Head of caudate nucleus (tissue), 42 donors: ENCODE data around the gene SBK1.

ENCODE experiments used
- DNase-seq, 42 donors: peaks; one replicate each; pipeline versions ENCODE4 v3.0.0 to v3.0.0-alpha.2; 2020 to 2021; ENCODE audit warnings: mixed read lengths in 7 of 42
- intact Hi-C: fragments of 100-400 bp; cut with DNase I; formaldehyde crosslinking; loops from one replicate; pipeline ENCODE4 v1.15.0; 2022

Gene SBK1

GRCh38 chr16:28301154-28301553 is 8.8 kb downstream of the SBK1 start:
- intact Hi-C loops, result no loop called here
- no peak for DNase-seq

- no peak for DNase-seq
- intact Hi-C loops, result no loop called here
These were observed 9.3 kb downstream of the SBK1 start for GRCh38 chr16:28301620-28302019.

- DNase-seq, result no peak
These were observed 10.8 kb downstream of the SBK1 start for GRCh38 chr16:28303132-28303531.

GRCh38 chr16:28304214-28304613 is 11.9 kb downstream of the SBK1 start:
- intact Hi-C loops, result no loop called here
- peak in 1 of 42 donors; percentile 20 for DNase-seq

More at GRCh38 chr16:28303132-28303531, 10.8 kb downstream of the SBK1 start:
- intact Hi-C loops, result no loop called here

- DNase-seq, result no peak
- intact Hi-C loops, result no loop called here
These were observed 15.6 kb downstream of the SBK1 start for GRCh38 chr16:28307936-28308335.

GRCh38 chr16:28308794-28309584 is 16.7 kb downstream of the SBK1 start:
- no peak for DNase-seq
- intact Hi-C loops, result no loop called here

GRCh38 chr16:28309811-28310311 is 17.5 kb downstream of the SBK1 start:
- peak in 2 of 42 donors; percentile 17 to 42 for DNase-seq
- intact Hi-C loops, result no loop called here

GRCh38 chr16:28310796-28311195 is 18.5 kb downstream of the SBK1 start:
- DNase-seq, result no peak
- intact Hi-C loops, result no loop called here

GRCh38 chr16:28311413-28311812 is 19.1 kb downstream of the SBK1 start:
- intact Hi-C loops, result no loop called here
- no peak for DNase-seq

- intact Hi-C loops, result no loop called here
- DNase-seq, result no peak
These were observed 19.6 kb downstream of the SBK1 start for GRCh38 chr16:28311913-28312312.

- intact Hi-C loops, result no loop called here
- DNase-seq, result no peak
These were observed 20.0 kb downstream of the SBK1 start for GRCh38 chr16:28312327-28312726.

- intact Hi-C loops, result no loop called here
- peak in 29 of 42 donors; percentile 10 to 79 (median 35) for DNase-seq
These were observed 21.3 kb downstream of the SBK1 start for GRCh38 chr16:28313587-28313986.

- no peak for DNase-seq
- intact Hi-C loops, result loop anchor here (5.0 kb wide), 1 partner anchor 39 kb away; no protein-coding TSS in a partner anchor
These were observed 23.7 kb downstream of the SBK1 start for GRCh38 chr16:28316054-28316453.

GRCh38 chr16:28317040-28317880 is 24.9 kb downstream of the SBK1 start:
- peak; percentile 30 to 86 (median 65) for DNase-seq
- intact Hi-C loops, result loop anchor here (5.0 kb wide), 1 partner anchor 40 kb away; no protein-coding TSS in a partner anchor

- DNase-seq, result no peak
- intact Hi-C loops, result loop anchor here (5.0 kb wide), 1 partner anchor 41 kb away; no protein-coding TSS in a partner anchor
These were observed 25.9 kb downstream of the SBK1 start for GRCh38 chr16:28318042-28318744.

GRCh38 chr16:28319476-28320022 is 27.2 kb downstream of the SBK1 start:
- intact Hi-C loops, result loop anchor here (5.0 kb wide), 1 partner anchor 42 kb away; no protein-coding TSS in a partner anchor
- DNase-seq, result no peak

GRCh38 chr16:28320023-28320561 is 27.8 kb downstream of the SBK1 start:
- intact Hi-C loops, result no loop called here
- DNase-seq, result no peak

- DNase-seq, result no peak
- intact Hi-C loops, result no loop called here
These were observed 28.4 kb downstream of the SBK1 start for GRCh38 chr16:28320741-28321140.
